NCI-H226 (cell line): Measurements from ENCODE around the gene WFDC10B.
"Not testable (repeated sequence)": the region's sequence is repeated elsewhere in the genome, so short reads cannot be mapped to it uniquely, and the experiment has no call there.

Source experiments
- DNase-seq: peaks from one replicate; pipeline ENCODE4 v3.0.0-alpha.2; 2015

Gene WFDC10B

GRCh38 chr20:45704969-45705637 is at the start of gene WFDC10B:
Gene WFDC10B, minus strand, starts transcription at chr20:45705019. Its CDS starts 19,027 bp downstream, at chr20:45685992.
- DNase-seq = no peak

- no peak for DNase-seq
Observed at GRCh38 chr20:45752746-45753145, 47.9 kb upstream of the WFDC10B start.

GRCh38 chr20:45751721-45752120 is 46.9 kb upstream of the WFDC10B start:
- no peak for DNase-seq

GRCh38 chr20:45745015-45745414 is 40.2 kb upstream of the WFDC10B start:
- DNase-seq = no peak

- no peak for DNase-seq
Observed at GRCh38 chr20:45742596-45742995, 37.8 kb upstream of the WFDC10B start.

GRCh38 chr20:45735988-45736387 is 31.2 kb upstream of the WFDC10B start:
- DNase-seq = no peak

- no peak for DNase-seq
Observed at GRCh38 chr20:45735552-45735951, 30.7 kb upstream of the WFDC10B start.

GRCh38 chr20:45732199-45732598 is 27.4 kb upstream of the WFDC10B start:
- no peak for DNase-seq

GRCh38 chr20:45727044-45727443 is 22.2 kb upstream of the WFDC10B start:
- no peak for DNase-seq

GRCh38 chr20:45725134-45725533 is 20.3 kb upstream of the WFDC10B start:
- DNase-seq = no peak

GRCh38 chr20:45722047-45722446 is 17.2 kb upstream of the WFDC10B start, which contains the start of gene SPINT4:
Gene SPINT4, plus strand, starts transcription at chr20:45722347. Its CDS starts 21 bp downstream, at chr20:45722368.
- DNase-seq = no peak

- not testable (repeated sequence) for DNase-seq
Observed at GRCh38 chr20:45716141-45716688, 11.4 kb upstream of the WFDC10B start.

- no peak for DNase-seq
Observed at GRCh38 chr20:45701873-45702272, 2.9 kb downstream of the WFDC10B start, which contains the start of gene WFDC13. Gene WFDC13, plus strand, starts transcription at chr20:45702038. Its CDS starts 86 bp downstream, at chr20:45702124.

GRCh38 chr20:45701104-45701503 is 3.7 kb downstream of the WFDC10B start:
- no peak for DNase-seq

- DNase-seq = no peak
Observed at GRCh38 chr20:45695496-45695895, 9.3 kb downstream of the WFDC10B start.

- not testable (repeated sequence) for DNase-seq
Observed at GRCh38 chr20:45693346-45693745, 11.5 kb downstream of the WFDC10B start.

- DNase-seq = no peak
Observed at GRCh38 chr20:45685896-45686295, 18.9 kb downstream of the WFDC10B start.

- no peak for DNase-seq
Observed at GRCh38 chr20:45679650-45680049, 25.2 kb downstream of the WFDC10B start.

- no peak for DNase-seq
Observed at GRCh38 chr20:45672765-45673164, 32.1 kb downstream of the WFDC10B start.

- no peak for DNase-seq
Observed at GRCh38 chr20:45670139-45670538, 34.7 kb downstream of the WFDC10B start, which contains the start of gene WFDC11. Gene WFDC11, minus strand, starts transcription at chr20:45670239. Its CDS starts 19,639 bp downstream, at chr20:45650600.

- not testable (repeated sequence) for DNase-seq
Observed at GRCh38 chr20:45657038-45657437, 47.8 kb downstream of the WFDC10B start.

GRCh38 chr20:45651726-45652125 is 53.1 kb downstream of the WFDC10B start:
- not testable (repeated sequence) for DNase-seq

- no peak for DNase-seq
Observed at GRCh38 chr20:45649312-45649863, 55.4 kb downstream of the WFDC10B start.

- no peak for DNase-seq
Observed at GRCh38 chr20:45647441-45648050, 57.3 kb downstream of the WFDC10B start.
